HG02938 (cell line): ENCODE results near the gene RAD51B.
"Not testable (repeated sequence)": the region's sequence is repeated elsewhere in the genome, so short reads cannot be mapped to it uniquely, and the experiment has no call there.

Source experiments
- ATAC-seq: cut with Tn5 transposase; IDR thresholded peaks from one replicate; pipeline ENCODE4 v1.9.1; 2021; ENCODE audit warnings: mild to moderate bottlenecking, moderate library complexity; ENCODE audit not compliant: unreplicated experiment

RAD51B gene

DNA sequence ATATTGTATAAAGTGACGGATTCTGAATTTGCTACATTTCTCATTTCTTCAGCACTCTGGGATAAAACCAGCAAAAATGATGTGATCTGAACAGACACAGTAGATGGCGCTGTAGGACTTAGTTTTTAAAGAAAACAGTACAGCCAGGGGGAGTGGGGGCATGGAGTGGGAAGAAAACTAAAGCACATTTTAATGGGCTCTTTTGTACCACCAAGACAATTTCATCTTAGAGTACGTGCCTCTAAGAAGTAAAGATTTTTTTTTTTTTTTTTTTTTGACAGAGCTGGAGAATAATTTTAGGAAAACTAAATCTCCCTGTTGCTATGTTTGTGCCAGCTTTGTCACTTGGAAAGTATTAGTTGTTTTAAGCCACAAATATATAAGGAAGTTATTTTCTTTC, 124.4 kb downstream of the RAD51B start:
- ATAC-seq = no peak

DNA sequence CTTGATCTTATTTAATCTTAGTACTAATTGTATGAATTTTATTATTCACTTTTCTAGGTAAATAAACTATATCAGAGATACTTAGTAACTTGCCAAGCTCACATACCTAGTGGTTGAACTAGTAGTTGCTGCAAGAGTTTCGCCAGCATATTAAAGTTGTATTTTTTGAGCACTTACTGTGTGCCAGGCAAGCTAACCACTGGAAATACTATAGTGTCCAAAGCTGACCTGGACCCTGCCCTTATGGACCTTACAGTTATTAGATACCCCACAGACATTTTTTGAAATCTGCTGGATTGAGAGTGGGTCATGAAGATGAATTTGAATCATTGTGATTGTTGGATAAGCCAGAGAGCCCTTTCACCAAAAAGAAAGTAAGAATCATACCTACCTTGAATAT, 125.0 kb downstream of the RAD51B start:
- ATAC-seq = no peak

DNA sequence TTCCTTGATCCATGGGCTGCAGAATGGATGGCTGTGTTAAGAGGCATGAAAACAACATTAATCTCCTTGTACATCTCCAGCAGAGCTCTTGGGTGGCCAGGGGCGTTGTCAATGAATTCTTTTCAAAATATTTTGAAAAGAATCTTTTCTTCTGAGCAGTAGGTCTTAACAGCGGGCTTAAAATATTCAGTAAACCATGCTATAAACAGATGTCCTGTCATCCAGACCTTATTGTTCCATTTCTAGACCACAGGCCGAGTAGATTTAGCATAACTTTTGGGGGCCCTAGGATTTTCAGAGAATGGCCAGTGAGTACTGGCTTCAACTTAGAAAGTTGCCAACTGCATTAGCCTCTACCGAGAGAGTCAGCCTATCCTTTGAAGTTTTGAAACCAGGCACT, 130.2 kb downstream of the RAD51B start:
- no peak for ATAC-seq

GRCh38 chr14:67950386-67950785, 130.8 kb downstream of the RAD51B start:
- ATAC-seq = no peak

GRCh38 chr14:67951529-67952135, 132.1 kb downstream of the RAD51B start:
- no peak for ATAC-seq

DNA sequence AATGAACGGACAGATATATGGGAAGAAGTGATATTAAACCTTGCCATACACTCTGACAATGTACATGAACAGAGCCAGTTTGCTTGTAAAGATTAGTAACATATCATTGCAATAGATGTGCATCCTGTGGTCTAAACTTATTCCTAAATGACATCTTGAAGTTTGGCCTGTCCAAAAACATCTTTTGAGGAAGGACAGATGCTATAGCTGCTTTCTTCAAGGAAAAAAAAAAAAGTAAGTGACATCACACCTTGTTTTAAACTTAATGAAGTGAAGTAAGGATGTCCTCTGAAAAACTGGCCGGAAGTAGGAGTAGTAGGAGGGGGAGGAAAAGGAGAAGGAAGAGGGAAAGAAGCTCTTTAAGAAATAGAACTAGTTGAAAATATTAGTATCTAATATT, 132.8 kb downstream of the RAD51B start:
- no peak for ATAC-seq

GRCh38 chr14:67952786-67953185, 133.2 kb downstream of the RAD51B start:
- ATAC-seq = no peak

DNA sequence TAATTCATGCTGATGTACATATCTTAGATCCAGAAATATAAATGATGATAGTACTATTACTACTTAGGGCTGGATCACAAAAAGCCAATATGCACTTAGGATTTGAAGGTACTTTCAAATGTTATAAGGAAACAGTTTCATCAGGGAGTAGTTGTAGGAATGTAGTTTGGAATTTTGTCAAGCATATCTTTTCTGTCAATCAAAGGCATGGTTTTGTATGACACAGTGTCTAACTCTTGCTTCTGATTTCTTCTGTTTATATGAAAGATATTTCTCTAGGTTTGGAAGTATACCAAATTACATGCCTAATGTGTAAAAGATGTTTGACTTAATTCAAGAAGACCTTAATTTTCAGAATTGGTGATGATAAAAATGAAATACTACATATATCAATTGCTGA, 135.7 kb downstream of the RAD51B start:
- ATAC-seq = no peak

GRCh38 chr14:67957946-67958345, 138.4 kb downstream of the RAD51B start:
- ATAC-seq = no peak

GRCh38 chr14:67961676-67962075, 142.1 kb downstream of the RAD51B start:
- no peak for ATAC-seq

DNA sequence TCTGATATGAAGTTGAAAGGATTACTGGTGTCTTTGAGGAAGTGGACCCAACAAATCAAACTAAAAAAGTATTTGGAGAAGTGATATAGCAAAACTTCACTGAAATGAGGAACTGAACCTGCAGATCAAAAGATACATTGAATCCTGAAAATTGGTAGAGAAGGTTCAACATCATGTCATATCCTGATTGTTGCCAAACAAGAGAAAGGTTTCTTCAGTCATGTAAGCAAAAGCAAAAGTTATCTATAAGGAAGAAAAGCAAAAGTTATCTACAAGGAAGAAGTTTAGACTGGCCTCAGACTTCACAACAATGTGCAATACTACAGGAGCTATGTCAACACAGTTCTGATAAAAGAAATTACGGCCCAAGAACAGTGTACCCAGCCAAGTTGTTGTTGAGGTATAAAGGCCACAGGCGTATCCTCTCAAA, 142.7 kb downstream of the RAD51B start:
- ATAC-seq = no peak

DNA sequence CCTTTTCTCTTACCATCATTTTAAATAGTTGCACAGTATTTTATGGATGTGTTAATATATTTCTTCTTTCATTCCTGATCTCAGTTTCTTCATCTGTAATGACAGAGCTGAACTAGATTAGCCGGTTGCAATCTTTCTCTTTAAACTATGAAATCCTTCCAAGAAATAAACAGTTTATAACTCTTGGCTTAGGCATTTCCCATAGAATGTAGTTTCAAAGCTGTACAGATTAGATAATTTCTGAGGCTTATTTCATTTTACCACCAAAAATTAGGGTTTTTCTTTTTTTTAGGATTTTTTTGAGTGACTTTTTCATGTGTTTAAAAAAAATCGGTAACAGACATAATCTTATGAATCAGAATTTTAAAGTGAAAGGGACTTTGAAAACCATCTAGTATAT, 144.0 kb downstream of the RAD51B start:
- no peak for ATAC-seq

GRCh38 chr14:67963960-67964812, 144.6 kb downstream of the RAD51B start:
- no peak for ATAC-seq

GRCh38 chr14:67965696-67966095, 146.1 kb downstream of the RAD51B start:
- no peak for ATAC-seq

DNA sequence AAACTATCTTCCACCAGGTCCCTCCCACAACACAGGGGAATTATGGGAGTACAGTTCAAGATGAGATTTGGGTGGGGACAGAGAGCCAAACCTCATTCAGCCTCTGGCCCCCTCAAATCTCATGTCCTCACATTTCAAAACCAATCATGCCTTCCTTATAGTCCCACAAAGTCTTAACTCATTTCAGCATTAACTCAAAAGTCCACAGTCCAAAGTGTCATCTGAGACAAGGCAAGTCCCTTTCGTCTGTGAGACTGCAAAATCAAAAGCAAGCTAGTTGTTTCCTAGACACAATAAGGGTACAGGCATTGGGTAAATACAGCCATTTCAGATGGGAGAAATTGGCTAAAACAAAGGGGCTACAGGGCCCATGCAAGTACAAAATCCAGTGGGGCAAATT, 147.6 kb downstream of the RAD51B start:
- no peak for ATAC-seq

DNA sequence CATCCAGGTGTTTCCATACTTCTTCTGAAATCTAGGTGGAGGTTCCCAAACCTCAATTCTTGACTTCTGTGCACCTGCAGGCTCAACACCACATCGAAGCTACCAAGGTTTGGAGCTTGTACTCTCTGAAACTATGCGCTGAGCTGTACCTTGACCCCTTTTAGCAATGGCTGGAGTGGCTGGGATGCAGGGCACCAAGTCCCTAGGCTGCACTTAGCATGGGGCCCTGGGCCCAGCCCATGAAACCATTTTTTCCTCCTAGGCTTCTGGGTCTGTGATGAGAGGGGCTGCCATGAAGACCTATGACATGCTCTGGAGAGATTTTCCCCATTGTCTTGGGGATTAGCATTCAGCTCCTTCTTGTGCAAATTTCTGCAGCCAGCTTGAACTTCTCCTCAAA, 148.4 kb downstream of the RAD51B start:
- ATAC-seq = not testable (repeated sequence)

GRCh38 chr14:67970923-67971322, 151.3 kb downstream of the RAD51B start:
- no peak for ATAC-seq

- no peak for ATAC-seq
Measured at GRCh38 chr14:67971627-67972625, 152.3 kb downstream of the RAD51B start.

DNA sequence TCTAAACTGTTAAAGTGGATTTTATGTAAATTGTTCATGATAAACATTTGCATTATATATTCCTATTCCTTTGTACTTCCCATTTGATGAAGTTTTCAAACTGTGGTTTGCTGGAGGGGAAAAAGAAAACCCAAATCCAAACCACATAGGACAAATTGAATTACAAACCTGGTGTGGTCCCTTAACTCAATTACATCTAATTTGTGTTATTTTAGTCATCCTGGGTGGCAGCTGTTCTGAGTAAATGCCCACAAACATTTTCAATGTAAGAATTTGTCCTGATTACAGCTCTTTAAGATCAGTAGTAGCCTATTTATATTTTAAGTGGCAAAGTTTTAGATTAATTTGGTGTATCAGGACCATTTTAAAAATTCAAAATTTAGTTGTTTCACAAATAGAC, 153.9 kb downstream of the RAD51B start:
- ATAC-seq = no peak

DNA sequence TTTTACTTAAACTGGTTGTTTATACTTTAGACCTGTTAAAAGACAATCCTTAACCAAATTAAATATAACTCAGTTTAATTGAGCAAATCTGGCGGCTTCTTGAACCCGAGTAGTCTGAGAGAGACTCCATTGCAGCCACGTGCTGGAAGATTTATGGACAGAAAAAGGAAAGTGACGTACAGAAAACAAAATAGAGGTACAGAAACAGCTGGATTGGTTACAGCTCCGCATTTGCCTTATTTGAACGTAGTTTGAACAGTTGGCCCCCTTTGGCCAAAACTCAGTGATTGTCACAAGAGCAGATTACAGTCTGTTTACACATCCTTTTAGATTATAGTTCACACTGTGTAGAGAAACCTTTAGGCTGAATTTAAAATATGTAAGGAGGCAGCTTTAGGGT, 155.9 kb downstream of the RAD51B start:
- ATAC-seq = no peak

DNA sequence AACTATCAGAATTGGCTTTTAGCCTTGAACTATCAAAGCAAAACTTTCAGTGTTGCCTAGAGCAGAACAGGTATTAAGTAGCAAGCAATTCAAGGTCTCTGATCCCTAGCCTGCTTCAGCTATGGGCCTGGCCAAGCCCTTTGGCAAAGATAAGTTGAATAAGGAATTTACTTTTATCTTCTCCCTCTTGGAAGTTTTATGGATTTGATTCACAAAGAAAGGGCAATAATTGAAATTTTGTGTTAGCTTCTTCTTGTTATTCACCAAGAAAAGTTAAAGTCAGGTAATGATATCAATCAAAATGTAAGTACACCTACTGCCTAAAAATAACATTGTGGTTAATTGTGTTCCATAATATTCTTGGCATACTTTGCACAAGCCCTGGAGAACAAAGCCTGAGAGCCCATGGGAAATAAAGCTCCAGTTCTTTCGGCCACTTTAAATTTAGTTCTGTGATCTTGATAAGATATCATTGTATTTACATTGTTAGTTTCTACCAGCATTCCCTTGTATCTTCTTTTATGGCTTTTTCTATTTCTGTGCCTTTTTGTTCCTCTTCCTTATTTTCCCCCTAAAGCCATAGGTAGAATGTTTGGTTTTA, 158.0 kb downstream of the RAD51B start:
- ATAC-seq = no peak
